ENCODE results near the gene FHIT. TPM values are rescaled to one million over a fixed set of nuclear protein-coding genes. Genes with fewer than 3 reads are reported as not detected.

The FHIT gene
- total RNA-seq, 4 donors from 2014 or later = 0.72 to 5.2 (median 2.1) TPM

GRCh38 chr3:60434950-60435349 is 816.3 kb downstream of the FHIT start:
- TF ChIP-seq POLR2A (IDR thresholded peaks at IDR 0.05) = no peak
- no peak for TF ChIP-seq CTCF (IDR thresholded peaks at IDR 0.05 in 4 of 5, conservative IDR thresholded peaks at IDR 0.05 in 1 of 5)
- H3K4me1 ChIP-seq = no peaks in the 10 kb centered on the region
- no peak for ATAC-seq
- no peaks in the 10 kb centered on the region for H3K36me3 ChIP-seq
- H3K4me3 ChIP-seq = no peak overlapping the region
- H3K9me3 ChIP-seq = no peaks in the 10 kb centered on the region
- H3K27ac ChIP-seq = no peak overlapping the region
- no peak for DNase-seq
- intact Hi-C loops (cut with DNase I; ENCODE audit: low total_unique reads) = no loop called here
- in situ Hi-C loops (cut with MboI; ENCODE audit: low sequenced_read_pairs in 4 of 4) = no loop called here
- H3K27me3 ChIP-seq = no peaks in the 10 kb centered on the region

DNA sequence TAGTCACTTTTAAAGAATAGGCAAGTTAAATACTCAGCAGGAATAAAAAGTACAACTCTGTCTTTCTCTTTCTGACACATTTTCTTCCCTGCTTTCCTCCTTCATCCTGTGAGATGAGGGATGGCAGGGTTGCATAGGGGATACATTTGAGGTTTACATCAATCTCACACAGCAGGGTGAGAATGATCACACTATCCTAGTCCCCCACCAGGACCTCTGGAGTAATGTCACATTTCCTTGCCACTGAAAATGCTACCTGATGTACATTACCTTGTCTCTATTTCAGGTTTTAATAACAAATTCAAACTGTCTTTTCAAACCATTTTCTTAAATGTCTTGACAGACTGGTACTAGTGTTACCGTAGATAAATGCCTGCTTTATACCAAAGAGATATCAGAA is 816.9 kb downstream of the FHIT start:
- TF ChIP-seq POLR2A (IDR thresholded peaks at IDR 0.05) (no peak), CTCF (IDR thresholded peaks at IDR 0.05 in 4 of 5, conservative IDR thresholded peaks at IDR 0.05 in 1 of 5) (no peak)
- no peak for ATAC-seq
- Histone ChIP-seq H3K27me3 (no peaks in the 10 kb centered on the region), H3K4me3 (no peak overlapping the region), H3K36me3 (no peaks in the 10 kb centered on the region), H3K4me1 (no peaks in the 10 kb centered on the region), H3K9me3 (no peaks in the 10 kb centered on the region), H3K27ac (no peak overlapping the region)
- intact Hi-C loops (cut with DNase I; ENCODE audit: low total_unique reads) (no loop called here), in situ Hi-C loops (cut with MboI; ENCODE audit: low sequenced_read_pairs in 4 of 4) (no loop called here)
- DNase-seq = no peak

- no peaks in the 10 kb centered on the region for H3K27me3 ChIP-seq
- DNase-seq (no peak), ATAC-seq (no peak)
- H3K27ac ChIP-seq = no peak overlapping the region
- no peak overlapping the region for H3K4me3 ChIP-seq
- TF ChIP-seq POLR2A (IDR thresholded peaks at IDR 0.05) (no peak), CTCF (IDR thresholded peaks at IDR 0.05 in 4 of 5, conservative IDR thresholded peaks at IDR 0.05 in 1 of 5) (no peak)
- in situ Hi-C loops (cut with MboI; ENCODE audit: low sequenced_read_pairs in 4 of 4) = no loop called here
- H3K4me1 ChIP-seq = no peaks in the 10 kb centered on the region
- no peaks in the 10 kb centered on the region for H3K9me3 ChIP-seq
- no peaks in the 10 kb centered on the region for H3K36me3 ChIP-seq
- intact Hi-C loops (cut with DNase I; ENCODE audit: low total_unique reads) = no loop called here
These were observed 819.7 kb downstream of the FHIT start for GRCh38 chr3:60431599-60431958.

- in situ Hi-C loops (cut with MboI; ENCODE audit: low sequenced_read_pairs in 4 of 4) = no loop called here
These were observed 821.0 kb downstream of the FHIT start for GRCh38 chr3:60430205-60430604.

More at GRCh38 chr3:60430205-60430604, 821.0 kb downstream of the FHIT start:
- Histone ChIP-seq H3K27ac (no peak overlapping the region), H3K36me3 (no peaks in the 10 kb centered on the region), H3K9me3 (no peaks in the 10 kb centered on the region), H3K4me3 (no peak overlapping the region), H3K4me1 (no peaks in the 10 kb centered on the region), H3K27me3 (no peaks in the 10 kb centered on the region)
- ATAC-seq (no peak), DNase-seq (no peak)
- intact Hi-C loops (cut with DNase I; ENCODE audit: low total_unique reads) = no loop called here
- TF ChIP-seq CTCF (IDR thresholded peaks at IDR 0.05 in 4 of 5, conservative IDR thresholded peaks at IDR 0.05 in 1 of 5) (no peak), POLR2A (IDR thresholded peaks at IDR 0.05) (no peak)
